Ishikawa (cell line): ENCODE measurements around the gene UHMK1.

ENCODE experiments used
- CREB1 ChIP-seq: IDR thresholded peaks from 2 replicates; pipeline ENCODE4 v1.6.1; 2012; ENCODE audit warnings: low read depth
- EP300 ChIP-seq: IDR thresholded peaks from 2 replicates; pipeline ENCODE4 v1.6.1; 2012; ENCODE audit warnings: borderline replicate concordance
- RAD21 ChIP-seq: IDR thresholded peaks from 2 replicates; pipeline ENCODE4 v1.6.1; 2012; ENCODE audit warnings: low read depth
- YY1 ChIP-seq: IDR thresholded peaks from 2 replicates; pipeline ENCODE4 v1.6.1; 2012; ENCODE audit warnings: low read depth
- ZBTB7A ChIP-seq: IDR thresholded peaks from 2 replicates; pipeline ENCODE4 v1.6.1; 2012; ENCODE audit warnings: low read depth

GRCh38 chr1:162488219-162488618, 9.4 kb upstream of the UHMK1 start:
- no peak for TF ChIP-seq RAD21
- TF ChIP-seq ZBTB7A, result no peak
- TF ChIP-seq YY1, result no peak
- TF ChIP-seq EP300, result no peak
- TF ChIP-seq CREB1, result no peak
